HL-60/S4 treated with phorbol 12-myristate 13-acetate at 8.2 ng/mL for 4 days and 3 days (cell line): ENCODE measurements around the gene EFEMP2.

Source experiments
- in situ Hi-C: fragments of 300-500 bp; cut with MboI; formaldehyde crosslinking; loops from 2 replicates; pipeline ENCODE4 v1.15.0; 2022; ENCODE audit warnings: low sequenced_read_pairs

EFEMP2 gene

DNA sequence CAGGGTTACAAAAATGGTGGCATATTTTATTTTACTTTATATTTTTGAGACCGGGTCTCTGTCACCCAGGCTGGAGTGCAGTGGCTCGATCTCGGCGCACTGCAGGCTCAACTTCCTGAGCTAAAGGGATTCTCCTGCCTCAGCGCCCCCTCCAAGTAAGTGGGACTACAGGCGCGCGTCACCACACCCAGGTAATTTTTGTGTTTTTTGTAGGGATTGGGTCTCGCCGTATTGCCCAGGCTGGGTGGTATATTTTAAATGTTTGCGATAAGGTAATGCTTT, 28.2 kb upstream of the EFEMP2 start:
- in situ Hi-C loops = no loop called here

DNA sequence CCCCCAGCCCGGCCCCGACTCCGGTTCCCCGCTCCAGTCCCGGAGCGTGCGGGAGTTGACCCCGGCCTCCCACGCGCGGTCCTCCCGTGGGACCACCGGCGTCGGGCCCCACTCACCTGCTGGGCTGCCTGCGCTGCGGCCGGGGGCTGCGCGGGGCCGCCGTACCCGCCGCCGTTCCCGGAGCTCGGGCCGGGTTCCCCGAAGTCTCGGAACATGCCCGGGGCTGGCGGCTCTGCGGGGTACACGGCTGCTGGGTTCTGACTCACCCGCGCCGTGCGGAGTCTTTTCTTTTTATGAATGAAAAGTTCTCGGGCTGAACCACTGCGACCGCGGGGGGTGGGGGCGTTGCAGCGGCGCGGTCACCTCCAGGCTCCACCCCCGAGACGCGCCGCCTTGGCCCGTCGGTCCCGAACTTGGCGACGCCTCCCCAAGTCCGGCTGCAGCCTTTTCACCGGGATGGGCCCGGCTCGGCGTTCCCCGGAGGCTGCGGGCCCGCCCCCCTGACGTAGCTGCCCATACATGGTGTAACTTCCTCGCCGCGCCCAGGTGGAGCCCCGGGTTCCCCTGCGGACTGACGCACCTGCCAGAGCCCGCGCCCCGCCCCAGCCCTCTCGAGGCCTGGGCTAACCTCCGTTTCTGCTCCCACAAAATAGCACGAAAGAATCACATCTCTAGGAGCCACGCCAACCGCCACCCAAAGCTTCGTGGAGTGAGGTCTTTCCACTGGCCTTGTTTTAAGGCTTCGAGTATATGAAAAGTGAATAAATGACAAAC, 27.7 kb upstream of the EFEMP2 start, which contains the start of gene FOSL1:
FOSL1 (minus strand) TSS at position 264 of the 774 bp plus-strand sequence; CDS start at position 215, 49 bp downstream.
- in situ Hi-C loops = no loop called here

DNA sequence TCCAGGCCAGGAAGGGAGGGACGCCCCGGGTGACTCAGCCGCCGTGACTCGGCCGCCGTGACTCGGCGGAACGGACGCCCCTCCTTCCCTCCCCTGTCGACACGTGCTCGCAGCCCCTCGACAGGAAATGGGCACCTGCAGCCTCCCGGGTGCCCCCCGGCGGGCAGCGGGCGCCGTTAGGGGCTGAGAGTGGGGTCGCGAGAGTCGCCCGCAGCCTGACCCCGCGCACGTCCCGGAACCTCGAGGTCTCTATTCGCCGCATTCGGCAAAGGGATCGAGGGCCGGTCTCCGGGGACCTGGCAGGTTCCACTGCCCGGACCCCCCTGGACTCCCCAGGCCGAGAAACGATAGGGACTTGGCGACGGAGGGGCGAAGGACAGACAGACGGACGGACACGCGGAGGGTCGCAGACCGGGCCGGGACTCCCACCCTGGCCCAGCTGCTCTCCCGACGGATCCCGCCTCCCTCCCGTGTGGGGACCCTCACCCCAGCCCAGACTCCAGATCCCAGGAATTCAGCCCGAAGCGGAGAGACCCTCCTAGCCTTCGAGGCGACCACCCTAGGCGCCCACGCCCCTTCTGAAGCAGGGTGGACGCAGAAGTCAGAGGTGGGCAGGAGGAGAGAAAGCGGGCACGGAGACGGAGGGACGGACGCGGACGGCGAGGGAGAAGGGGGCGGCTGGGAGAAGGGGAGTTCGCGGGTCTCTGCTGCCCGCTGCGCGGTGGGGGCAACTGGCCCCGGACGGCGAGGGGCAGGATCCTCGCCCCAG, 26.9 kb upstream of the EFEMP2 start:
- in situ Hi-C loops = loop anchor here (25.0 kb wide), 1 partner anchor 88 kb away; no protein-coding TSS in a partner anchor

DNA sequence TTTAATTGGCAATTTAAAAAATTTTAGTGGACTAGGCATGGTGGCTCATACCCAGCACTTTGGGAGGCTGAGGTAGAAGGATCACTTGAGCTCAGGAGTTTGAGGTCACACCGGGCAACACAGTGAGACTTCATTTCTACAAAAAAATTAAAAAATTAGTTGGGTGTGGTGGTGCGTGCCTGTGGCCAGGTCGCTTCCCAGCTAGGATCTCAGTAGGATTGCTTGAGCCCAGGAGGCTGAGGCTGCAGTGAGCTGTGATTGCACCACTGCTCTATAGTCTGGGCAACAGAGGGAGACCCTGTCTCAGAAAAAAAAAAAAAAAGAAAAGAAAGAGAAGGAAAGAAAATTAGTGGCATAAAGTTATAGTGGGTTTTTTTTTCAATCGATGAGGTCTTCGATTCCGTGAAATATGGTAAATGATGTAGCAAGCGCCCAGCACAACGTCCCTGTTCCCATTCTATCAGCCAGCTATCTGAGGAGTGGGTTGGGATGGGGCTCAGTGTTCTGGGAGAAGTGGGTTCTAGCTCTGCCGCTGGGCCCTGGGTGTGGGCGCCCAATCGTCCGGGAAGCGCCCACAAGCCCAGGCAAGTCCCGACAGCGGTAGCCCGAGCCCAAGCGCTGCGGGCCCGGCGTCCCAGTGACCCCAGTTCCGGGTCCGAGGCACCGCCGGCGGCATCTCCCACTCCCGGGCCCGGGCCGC, 26.2 kb upstream of the EFEMP2 start:
- in situ Hi-C loops = loop anchor here (25.0 kb wide), 1 partner anchor 88 kb away; no protein-coding TSS in a partner anchor

DNA sequence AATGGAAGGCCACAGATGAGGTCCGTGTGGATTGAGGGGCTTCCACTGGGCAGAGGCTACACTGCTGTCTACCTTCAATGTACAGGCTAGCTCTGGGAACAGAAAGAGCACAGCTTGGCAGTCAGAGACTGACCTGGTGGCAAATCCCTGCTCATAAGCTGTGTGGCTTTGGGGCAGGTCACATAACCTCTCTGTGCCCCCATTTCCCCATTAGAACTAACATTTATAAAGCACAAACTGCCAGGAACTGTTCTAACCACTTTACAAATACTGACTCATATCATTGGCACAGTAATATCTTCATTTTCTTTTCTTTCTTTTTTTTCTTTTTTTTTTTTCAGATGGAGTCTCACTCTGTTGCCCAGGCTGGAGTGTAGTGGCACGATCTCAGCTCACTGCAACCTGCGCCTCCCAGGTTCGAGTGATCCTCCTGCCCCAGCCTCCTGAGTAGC, 24.4 kb upstream of the EFEMP2 start:
- in situ Hi-C loops = loop anchor here (25.0 kb wide), 1 partner anchor 90 kb away; no protein-coding TSS in a partner anchor

DNA sequence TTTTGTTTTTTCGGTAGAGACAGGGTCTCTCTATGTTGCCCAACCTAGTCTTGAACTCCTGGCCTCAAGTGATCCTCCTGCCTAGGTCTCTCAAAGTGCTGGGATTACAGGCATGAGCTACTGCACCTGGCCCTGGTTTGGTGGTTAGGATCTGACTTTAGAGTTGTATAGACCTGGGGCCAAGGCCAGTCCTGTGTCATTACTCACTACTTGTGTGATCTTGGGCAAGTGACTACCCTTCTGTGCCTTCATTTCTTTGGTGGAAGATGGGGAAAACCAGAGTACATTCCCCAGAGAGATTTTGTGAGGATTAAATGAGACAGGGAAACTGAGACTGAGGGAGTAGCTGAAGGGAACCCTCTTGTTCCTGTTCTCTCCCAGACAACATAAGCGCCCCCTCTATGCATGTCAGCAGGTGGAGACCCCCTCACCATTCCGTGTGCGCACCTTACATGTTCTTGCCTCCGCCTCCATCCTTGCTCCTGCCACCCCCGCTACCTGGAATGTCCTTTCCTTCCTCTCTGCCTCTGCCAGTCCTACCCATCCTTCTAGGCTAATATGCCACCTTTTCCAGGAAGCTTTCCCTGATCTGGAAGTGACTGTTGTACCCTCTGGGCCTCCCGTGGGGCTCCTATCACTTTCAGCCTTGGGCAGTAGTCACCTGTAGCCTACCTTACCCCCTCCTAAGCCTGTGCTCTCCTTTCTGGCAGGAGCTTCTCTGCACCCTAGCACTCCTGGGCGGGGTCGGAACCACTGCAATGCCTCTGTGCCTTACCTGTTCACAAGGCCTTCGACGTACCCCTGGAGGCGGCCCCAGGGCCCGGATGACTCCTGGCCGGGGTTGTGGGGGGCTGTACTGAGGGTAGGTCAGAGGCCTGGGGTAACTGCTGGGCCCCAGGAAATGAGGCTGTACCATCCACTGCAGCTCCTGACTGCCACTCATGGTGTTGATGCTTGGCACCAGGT, 23.7 kb upstream of the EFEMP2 start:
- in situ Hi-C loops = loop anchor here (25.0 kb wide), 1 partner anchor 91 kb away; no protein-coding TSS in a partner anchor

DNA sequence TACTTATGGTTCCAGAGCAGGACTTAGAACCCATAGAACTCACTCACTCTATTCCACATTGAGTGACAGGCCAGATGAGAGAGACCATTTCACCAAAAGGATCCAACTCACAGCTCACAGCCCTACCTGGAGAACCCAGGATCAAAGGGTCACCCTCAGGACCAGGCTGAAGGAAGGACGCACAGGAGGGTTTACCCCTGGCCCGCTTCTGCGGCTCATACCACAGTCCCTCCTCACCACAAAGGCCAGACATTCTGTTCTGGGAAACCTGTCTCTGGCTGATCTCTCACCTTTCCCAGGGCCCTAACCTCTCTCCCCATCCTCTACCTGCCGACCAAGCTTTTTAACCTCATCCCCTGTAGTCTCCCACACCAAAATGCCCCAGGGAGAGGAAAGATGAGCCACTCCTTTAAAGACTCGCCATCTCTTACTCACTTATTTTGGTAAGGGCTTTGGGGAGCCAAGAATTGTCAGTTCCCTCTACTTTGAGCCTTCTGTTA, 22.9 kb upstream of the EFEMP2 start:
- in situ Hi-C loops = loop anchor here (25.0 kb wide), 1 partner anchor 92 kb away; no protein-coding TSS in a partner anchor

DNA sequence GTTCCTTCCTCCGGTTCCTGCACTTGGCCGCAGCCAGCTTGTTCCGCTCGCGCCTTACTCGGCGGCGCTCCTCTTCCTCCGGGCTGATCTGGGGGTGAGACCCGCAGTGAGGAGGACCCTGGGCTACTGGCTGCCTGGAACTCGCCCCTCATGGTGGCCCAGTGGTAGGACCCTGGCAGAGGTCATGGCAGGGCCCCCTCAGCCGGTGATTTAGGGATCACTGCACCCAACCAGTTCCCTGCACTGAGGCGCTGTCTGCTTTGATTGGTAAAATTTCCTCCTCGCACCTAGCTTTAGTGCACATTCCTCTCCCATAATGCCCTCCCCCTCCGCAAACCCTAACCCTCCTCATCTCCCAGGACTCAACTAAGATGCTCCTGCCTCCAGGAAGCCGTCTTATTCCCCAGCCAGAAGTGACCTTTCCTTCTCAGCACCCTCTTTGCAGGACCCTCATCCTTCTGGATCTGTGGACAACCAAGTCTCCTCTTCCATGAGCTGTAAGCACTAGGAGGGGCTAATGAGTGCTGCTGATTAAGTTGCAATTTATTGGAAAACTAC, 21.5 kb upstream of the EFEMP2 start:
- in situ Hi-C loops = loop anchor here (25.0 kb wide), 1 partner anchor 93 kb away; no protein-coding TSS in a partner anchor

DNA sequence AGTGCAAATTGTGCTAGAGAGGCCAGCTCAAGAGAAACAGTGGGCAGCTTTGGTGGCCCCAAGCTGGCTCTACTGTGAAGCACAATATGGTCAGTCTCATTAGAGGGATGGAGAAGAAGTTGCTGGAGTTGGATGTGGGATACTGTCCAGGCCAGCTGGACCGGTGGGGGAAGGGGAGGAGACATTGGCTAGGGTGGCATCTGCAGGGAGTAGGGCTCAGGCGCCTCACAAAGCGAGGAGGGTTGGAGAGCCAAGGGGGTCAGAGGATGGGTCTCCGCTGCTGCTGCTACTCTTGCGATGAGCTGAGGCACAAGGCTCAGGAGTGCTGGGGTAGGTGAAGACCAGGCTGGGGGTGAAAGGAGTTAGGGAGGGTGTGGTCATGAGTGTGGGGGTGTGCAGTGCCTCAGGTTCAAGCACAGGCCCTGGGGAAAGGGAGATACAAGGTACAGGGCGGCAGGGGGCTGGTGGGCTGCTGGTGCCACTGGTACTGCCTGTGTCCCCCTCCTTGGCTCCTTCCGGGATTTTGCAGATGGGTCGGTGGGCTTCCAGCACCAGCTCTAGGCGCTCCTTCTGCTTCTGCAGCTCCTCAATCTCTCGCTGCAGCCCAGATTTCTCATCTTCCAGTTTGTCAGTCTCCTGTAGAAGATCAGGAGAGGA, 20.2 kb upstream of the EFEMP2 start:
- in situ Hi-C loops = loop anchor here (25.0 kb wide), 1 partner anchor 95 kb away; no protein-coding TSS in a partner anchor

DNA sequence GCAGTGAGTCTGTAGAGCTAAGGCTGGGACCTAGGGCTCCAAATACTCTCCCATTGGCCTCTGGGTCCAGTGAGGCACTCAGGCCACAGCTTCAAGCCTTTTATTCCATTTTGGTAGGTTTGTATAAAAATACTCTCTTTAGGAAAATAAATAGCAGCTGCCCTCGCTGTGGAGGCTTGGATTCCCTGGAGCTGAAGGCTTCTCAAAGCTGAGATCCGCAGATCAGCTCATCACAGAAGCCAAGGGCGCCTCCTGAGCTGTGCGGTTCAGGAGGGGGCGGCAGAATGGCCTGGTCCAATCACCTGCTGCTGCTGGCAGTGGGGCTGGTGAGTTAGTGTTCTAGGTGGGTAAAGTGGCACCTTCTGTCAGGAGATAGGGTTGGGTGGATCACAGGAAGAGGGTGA, 19.5 kb upstream of the EFEMP2 start:
- in situ Hi-C loops = loop anchor here (25.0 kb wide), 1 partner anchor 95 kb away; no protein-coding TSS in a partner anchor

DNA sequence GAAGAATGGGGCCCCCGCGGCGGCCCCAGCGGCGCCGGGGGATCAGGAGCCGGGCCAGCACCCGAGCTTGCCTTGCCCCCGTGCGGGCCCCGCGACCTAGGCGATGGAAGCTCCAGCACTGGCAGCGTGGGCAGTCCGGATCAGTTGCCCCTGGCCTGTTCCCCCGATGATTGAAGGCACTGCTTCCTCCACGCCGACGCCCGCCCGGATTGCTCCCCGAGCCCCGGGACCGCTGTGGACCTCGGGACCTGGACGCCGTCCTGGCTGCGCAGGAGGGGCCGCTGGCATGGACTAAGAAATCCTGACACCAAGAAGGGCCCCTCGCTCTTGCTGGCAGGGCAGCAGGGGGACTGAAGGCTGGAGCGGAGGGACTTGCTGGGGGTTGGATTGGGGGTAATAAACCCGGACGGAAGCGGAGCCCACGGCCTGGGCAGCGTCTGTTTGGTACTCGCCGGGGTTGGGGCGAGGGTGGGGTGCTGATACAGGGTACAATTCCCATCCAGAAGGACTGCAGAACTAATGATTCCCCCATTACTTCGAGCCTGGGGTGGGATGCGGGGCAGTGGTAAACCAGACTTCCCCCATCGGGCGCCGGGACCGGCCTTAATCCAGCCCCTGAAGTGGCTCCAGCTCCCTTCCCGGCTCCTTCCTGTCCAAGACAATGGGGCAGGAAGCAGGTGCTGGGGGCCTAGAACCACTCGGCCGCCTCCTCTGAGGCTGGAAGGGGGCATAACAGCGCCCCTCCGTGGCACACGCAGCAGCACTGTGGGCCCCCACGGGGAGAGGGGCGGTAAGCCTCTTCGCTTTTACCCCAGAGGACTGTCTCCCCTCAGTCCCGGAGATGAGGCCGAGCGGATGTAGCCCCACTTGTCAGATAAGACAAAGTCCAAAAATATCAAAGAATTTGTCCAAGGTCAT, 18.9 kb upstream of the EFEMP2 start:
- in situ Hi-C loops = loop anchor here (25.0 kb wide), 1 partner anchor 96 kb away; no protein-coding TSS in a partner anchor

DNA sequence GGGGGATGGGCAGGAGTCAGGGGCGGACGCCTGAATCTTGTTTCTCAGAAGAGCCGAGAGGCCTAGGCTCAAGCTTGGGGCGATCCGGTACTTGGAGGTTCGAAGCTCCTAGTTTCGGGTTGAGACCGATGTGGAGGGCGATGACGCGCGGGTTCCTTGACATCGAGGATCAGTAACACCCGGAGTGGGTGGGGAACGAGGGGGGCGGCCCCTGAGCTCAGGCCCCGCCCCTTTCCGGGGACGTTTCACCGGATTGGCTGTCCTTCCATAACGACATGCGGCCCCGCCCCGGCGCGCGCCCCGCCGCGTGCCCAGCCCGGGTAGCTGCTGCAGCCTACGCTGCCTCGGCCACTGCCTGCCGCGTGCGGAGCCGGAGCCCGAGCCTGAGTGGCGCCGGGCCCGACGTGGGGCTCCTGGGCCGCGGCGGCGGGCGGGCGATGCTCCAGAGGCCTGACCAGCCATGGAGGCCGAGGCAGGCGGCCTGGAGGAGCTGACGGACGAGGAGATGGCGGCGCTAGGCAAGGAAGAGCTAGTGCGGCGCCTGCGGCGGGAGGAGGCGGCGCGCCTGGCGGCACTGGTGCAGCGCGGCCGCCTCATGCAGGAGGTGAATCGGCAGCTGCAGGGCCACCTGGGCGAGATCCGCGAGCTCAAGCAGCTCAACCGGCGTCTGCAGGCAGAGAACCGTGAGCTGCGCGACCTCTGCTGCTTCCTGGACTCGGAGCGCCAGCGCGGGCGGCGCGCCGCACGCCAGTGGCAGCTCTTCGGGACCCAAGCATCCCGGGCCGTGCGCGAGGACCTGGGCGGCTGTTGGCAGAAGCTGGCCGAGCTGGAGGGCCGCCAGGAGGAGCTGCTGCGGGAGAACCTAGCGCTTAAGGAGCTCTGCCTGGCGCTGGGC, 18.0 kb upstream of the EFEMP2 start, which contains the start of gene CCDC85B:
CCDC85B (plus strand) TSS at position 350 of the 895 bp plus-strand sequence; CDS start at position 461, 111 bp downstream.
- in situ Hi-C loops = loop anchor here (25.0 kb wide), 1 partner anchor 97 kb away; no protein-coding TSS in a partner anchor

DNA sequence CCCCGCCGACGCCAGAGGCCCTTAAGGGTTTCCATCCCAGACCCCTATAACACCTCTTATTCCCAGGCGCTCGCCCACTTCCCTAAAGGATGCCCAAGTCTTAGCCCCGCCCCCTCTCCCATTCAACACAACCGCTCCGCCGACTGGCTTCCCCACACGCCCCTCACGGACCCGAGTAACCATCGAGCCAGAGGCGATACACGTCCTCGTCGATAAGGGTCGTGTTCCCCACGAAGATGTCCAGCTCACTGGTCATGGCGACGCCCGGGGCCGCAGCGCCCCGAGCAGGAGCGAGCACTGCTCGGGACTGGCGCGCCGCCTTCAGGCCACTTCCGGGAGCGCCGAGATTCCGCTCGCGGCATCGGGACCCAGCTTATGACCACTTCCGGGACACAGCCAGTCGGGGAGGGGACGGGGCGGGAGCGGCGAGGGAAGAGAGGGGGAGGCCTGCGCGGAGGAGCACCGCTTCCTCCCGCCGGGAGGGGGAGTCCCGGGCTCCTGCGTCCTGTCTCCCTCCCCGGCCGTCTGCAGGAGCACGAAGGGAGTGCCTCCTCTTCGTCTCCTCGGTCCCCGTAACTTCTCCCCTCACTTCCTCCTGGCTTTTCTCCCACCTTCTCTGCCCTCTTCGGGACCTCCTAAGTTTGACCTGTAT, 15.7 kb upstream of the EFEMP2 start, which contains the start of gene FIBP:
FIBP (minus strand) TSS at position 309 of the 652 bp plus-strand sequence; CDS start at position 256, 53 bp downstream.
- in situ Hi-C loops = loop anchor here (25.0 kb wide), 1 partner anchor 99 kb away; no protein-coding TSS in a partner anchor

DNA sequence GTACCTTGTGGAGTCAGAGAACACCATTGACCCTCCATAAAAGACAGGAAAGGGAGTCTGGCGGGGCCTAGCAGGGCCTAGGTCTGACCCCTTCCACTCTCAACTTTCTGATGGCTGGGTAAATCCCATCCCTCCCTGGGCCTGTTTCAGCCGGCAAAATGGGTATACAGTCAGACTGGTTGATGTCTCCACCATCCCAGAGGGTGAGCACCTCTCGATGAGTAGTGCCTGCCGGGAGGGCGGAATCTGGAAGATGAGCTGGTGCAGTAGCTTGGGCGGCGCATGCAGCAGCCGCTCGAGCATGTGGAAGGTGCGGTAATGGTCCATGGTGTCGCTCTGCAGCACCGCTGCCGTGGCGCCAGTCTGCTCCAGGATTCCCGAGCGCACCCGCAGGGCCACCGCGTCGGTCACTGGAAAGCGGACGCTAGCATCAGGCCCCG, 15.1 kb upstream of the EFEMP2 start:
- in situ Hi-C loops = loop anchor here (25.0 kb wide), 1 partner anchor 100 kb away; no protein-coding TSS in a partner anchor
